GM23248 (cell line): Measurements from ENCODE around the gene IPO11. TPM values are rescaled to one million over a fixed set of nuclear protein-coding genes. Genes with fewer than 3 reads are reported as not detected.

Experiments used
- DNase-seq: peaks from one replicate; pipeline ENCODE4 v3.0.0-alpha.2; 2015
- H2AFZ ChIP-seq: fragments of 200-600 bp; sonication (generic); 2 replicates; pipeline ENCODE4 v1.6.1; 2016; ENCODE audit warnings: antibody characterized with exemption
- H3F3A ChIP-seq: fragments of 200-600 bp; sonication (generic); 2 replicates; pipeline ENCODE4 v1.6.1; 2016; ENCODE audit warnings: mild to moderate bottlenecking, antibody characterized with exemption, mixed run types; ENCODE audit not compliant: insufficient read depth
- H3K27ac ChIP-seq: fragments of 200-600 bp; sonication (generic); 2 replicates; pipeline ENCODE4 v1.5.1; 2016; ENCODE audit warnings: mild to moderate bottlenecking
- H3K27me3 ChIP-seq: fragments of 200-600 bp; sonication (generic); replicated peaks from 2 replicates; pipeline ENCODE4 v1.6.1; 2016; ENCODE audit warnings: mild to moderate bottlenecking; ENCODE audit not compliant: insufficient read depth
- H3K36me3 ChIP-seq: fragments of 200-600 bp; sonication (generic); 2 replicates; pipeline ENCODE4 v1.6.1; 2016; ENCODE audit warnings: low read depth, mild to moderate bottlenecking
- H3K4me1 ChIP-seq: fragments of 200-600 bp; sonication (generic); 2 replicates; pipeline ENCODE4 v1.6.1; 2016; ENCODE audit warnings: mild to moderate bottlenecking; ENCODE audit not compliant: insufficient read depth
- H3K4me2 ChIP-seq: fragments of 200-600 bp; sonication (generic); one replicate; pipeline ENCODE4 v1.6.1; 2016; ENCODE audit warnings: mild to moderate bottlenecking; ENCODE audit not compliant: unreplicated experiment
- H3K4me3 ChIP-seq: fragments of 200-600 bp; sonication (generic); 2 replicates; pipeline ENCODE4 v1.5.1; 2016; ENCODE audit warnings: mild to moderate bottlenecking
- H3K79me2 ChIP-seq: fragments of 200-600 bp; sonication (generic); 2 replicates; pipeline ENCODE4 v1.6.1; 2016; ENCODE audit warnings: mild to moderate bottlenecking; ENCODE audit not compliant: insufficient read depth
- H3K9ac ChIP-seq: fragments of 200-600 bp; sonication (generic); 2 replicates; pipeline ENCODE4 v1.6.1; 2016; ENCODE audit warnings: mild to moderate bottlenecking
- H3K9me2 ChIP-seq: fragments of 200-600 bp; sonication (generic); 2 replicates; pipeline ENCODE4 v1.6.1; 2016; ENCODE audit warnings: mixed run types, mild to moderate bottlenecking, moderate library complexity; ENCODE audit not compliant: insufficient read depth
- H3K9me3 ChIP-seq: fragments of 200-600 bp; sonication (generic); one replicate; pipeline ENCODE4 v1.6.1; 2017; ENCODE audit warnings: low read depth
- H4K20me1 ChIP-seq: fragments of 200-600 bp; sonication (generic); 2 replicates; pipeline ENCODE4 v1.6.0; 2016; ENCODE audit not compliant: insufficient read depth
- EZH2 ChIP-seq: fragments of 200-600 bp; sonication (generic); IDR thresholded peaks from 2 replicates; pipeline ENCODE4 v1.6.1; 2018; ENCODE audit warnings: antibody characterized with exemption, mild to moderate bottlenecking; ENCODE audit not compliant: insufficient read depth, poor library complexity, severe bottlenecking
- EZH2phosphoT487 ChIP-seq: fragments of 200-600 bp; sonication (generic); IDR thresholded peaks from 2 replicates; pipeline ENCODE4 v1.6.1; 2018; ENCODE audit warnings: antibody characterized with exemption, moderate library complexity, mild to moderate bottlenecking, low read depth; ENCODE audit not compliant: insufficient read depth
- WGBS, 2 experiments: methylation state at CpG; one replicate each; pipeline ENCODE4 v1.1.6; 2015 to 2017; ENCODE audit warnings: low lambda C conversion rate in 2 of 2, low coverage in 1 of 2; ENCODE audit errors: missing lambda C conversion rate in 2 of 2; 5-methylcytosine and 5-hydroxymethylcytosine counted together
- in situ Hi-C: fragments of 300-500 bp; cut with MboI; formaldehyde crosslinking; loops from 2 replicates; pipeline ENCODE4 v1.15.0; 2020
- polyA plus RNA-seq: library from polyadenylated mRNA; unstranded; fragments of >200 nt; fragmentation: Nextera tagmentation; extraction: Ambion mirVana; gene quantifications from 2 replicates; pipeline ENCODE4 v1.2.1, GENCODE V29; 2016
- total RNA-seq: library from RNA; depleted of rRNA; stranded (reverse); fragments of >200 nt; shearing (Covaris generic); gene quantifications from 2 replicates; pipeline ENCODE4 v1.2.3, GENCODE V29; 2014

IPO11 gene
- total and polyA plus RNA-seq, 2 experiments from 2014 or later: 19.9 to 26.5 TPM

- WGBS, 2 experiments: 91 to 100% methylated on average over 2 of the region's 2 CpGs
- no peaks in the 10 kb centered on the region for H3K27me3 ChIP-seq
- no peaks in the 10 kb centered on the region for H4K20me1 ChIP-seq
- no peak for TF ChIP-seq EZH2phosphoT487
- TF ChIP-seq EZH2: no peak
- H3K27ac ChIP-seq: no peak overlapping the region
- H3K4me2 ChIP-seq: no peak overlapping the region
- no peaks in the 10 kb centered on the region for H3K9me3 ChIP-seq
- no peak overlapping the region for H3K4me3 ChIP-seq
- H3K4me1 ChIP-seq: 0 out of 2 replicates have a peak, but pooled peaks cover 4% of the 10 kb centered on the region
- no peak for DNase-seq
- H3K36me3 ChIP-seq: no peaks in the 10 kb centered on the region
- H3F3A ChIP-seq: no peaks in the 10 kb centered on the region
- no peak overlapping the region for H3K9ac ChIP-seq
- in situ Hi-C loops: no loop called here
- H3K79me2 ChIP-seq: no peaks in the 10 kb centered on the region
- no peak overlapping the region for H2AFZ ChIP-seq
- no peaks in the 10 kb centered on the region for H3K9me2 ChIP-seq
These were observed 176.9 kb downstream of the IPO11 start for GRCh38 chr5:62589504-62589903.

- no peaks in the 10 kb centered on the region for H3K9me3 ChIP-seq
- no peak overlapping the region for H3K9ac ChIP-seq
- no peaks in the 10 kb centered on the region for H3K9me2 ChIP-seq
- H3K4me3 ChIP-seq: no peak overlapping the region
- no peak for TF ChIP-seq EZH2
- no peak for TF ChIP-seq EZH2phosphoT487
- no peaks in the 10 kb centered on the region for H3F3A ChIP-seq
- 0 out of 2 replicates have a peak, but pooled peaks cover 4% of the 10 kb centered on the region for H3K4me1 ChIP-seq
- H3K4me2 ChIP-seq: no peak overlapping the region
- no peak for DNase-seq
- H3K36me3 ChIP-seq: no peaks in the 10 kb centered on the region
- 100% methylated on average over 2 of the region's 2 CpGs for WGBS, 2 experiments
- no peak overlapping the region for H3K27ac ChIP-seq
- H3K27me3 ChIP-seq: no peaks in the 10 kb centered on the region
- no peaks in the 10 kb centered on the region for H3K79me2 ChIP-seq
- no peaks in the 10 kb centered on the region for H4K20me1 ChIP-seq
- in situ Hi-C loops: no loop called here
- H2AFZ ChIP-seq: no peak overlapping the region
These were observed 177.8 kb downstream of the IPO11 start for GRCh38 chr5:62590387-62590786.

DNA sequence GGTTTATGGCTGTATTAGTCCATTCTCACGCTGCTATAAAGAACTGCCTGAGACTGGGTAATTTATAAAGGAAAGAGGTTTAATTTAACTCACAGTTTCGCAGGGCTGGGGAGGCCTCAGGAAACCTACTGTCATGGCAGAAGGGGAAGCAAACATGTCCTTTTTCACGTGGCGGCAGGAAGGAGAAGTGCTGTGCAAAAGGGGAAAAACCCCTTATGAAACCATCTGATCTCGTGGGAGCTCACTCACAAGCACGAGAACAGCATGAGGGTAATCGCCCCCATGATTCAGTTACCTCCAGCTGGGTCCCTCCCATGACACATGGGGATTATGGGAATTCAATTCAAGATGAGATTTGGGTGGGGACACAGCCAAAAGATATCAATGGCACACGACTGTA, 180.0 kb downstream of the IPO11 start:
- no peaks in the 10 kb centered on the region for H3K36me3 ChIP-seq
- H3K9ac ChIP-seq: no peak overlapping the region
- no peak overlapping the region for H3K4me2 ChIP-seq
- no peaks in the 10 kb centered on the region for H3K79me2 ChIP-seq
- H3K9me2 ChIP-seq: no peaks in the 10 kb centered on the region
- H3K27me3 ChIP-seq: no peaks in the 10 kb centered on the region
- 94 to 95% methylated on average over 8 of the region's 8 CpGs for WGBS, 2 experiments
- TF ChIP-seq EZH2phosphoT487: no peak
- TF ChIP-seq EZH2: no peak
- DNase-seq: no peak
- H3K9me3 ChIP-seq: no peaks in the 10 kb centered on the region
- no peak overlapping the region for H3K4me3 ChIP-seq
- in situ Hi-C loops: no loop called here
- 0 out of 2 replicates have a peak, but pooled peaks cover 4% of the 10 kb centered on the region for H3K4me1 ChIP-seq
- no peak overlapping the region for H3K27ac ChIP-seq
- no peaks in the 10 kb centered on the region for H3F3A ChIP-seq
- no peaks in the 10 kb centered on the region for H4K20me1 ChIP-seq
- no peak overlapping the region for H2AFZ ChIP-seq

- Histone ChIP-seq H3K27ac (peak overlapping the region; percentile 59), H3K9me3 (no peaks in the 10 kb centered on the region), H3K36me3 (no peaks in the 10 kb centered on the region), H3F3A (no peaks in the 10 kb centered on the region), H3K4me2 (no peak overlapping the region), H2AFZ (peak overlapping the region; percentile 15; the same call in 1 of the 2 replicates), H3K9ac (peak overlapping the region; percentile 9; the same call in 1 of the 2 replicates), H3K79me2 (no peaks in the 10 kb centered on the region), H3K27me3 (no peaks in the 10 kb centered on the region), H3K9me2 (no peaks in the 10 kb centered on the region), H4K20me1 (no peaks in the 10 kb centered on the region), H3K4me1 (0 out of 2 replicates have a peak, but pooled peaks cover 4% of the 10 kb centered on the region), H3K4me3 (no peak overlapping the region)
- no peak for TF ChIP-seq EZH2phosphoT487
- no peak for TF ChIP-seq EZH2
- in situ Hi-C loops: no loop called here
- peak; percentile 58 for DNase-seq
- WGBS, 2 experiments: 81 to 89% methylated on average over 1 of the region's 1 CpG
These were observed 180.8 kb downstream of the IPO11 start for GRCh38 chr5:62593331-62593730.
